Transverse colon (tissue), 4 donors: ENCODE results near the gene DHRS12. TPM values are rescaled to one million over a fixed set of nuclear protein-coding genes. Genes with fewer than 3 reads are reported as not detected.

ENCODE experiments used
- DNase-seq: peaks from one replicate; pipeline ENCODE4 v3.0.0-alpha.2; 2019
- H3K27ac ChIP-seq, 4 donors: fragments of 200-600 bp; sonication (generic); 2 replicates each; pipeline ENCODE4 v1.5.1; 2016 to 2018; ENCODE audit warnings: inconsistent platforms in 4 of 4
- H3K27me3 ChIP-seq: fragments of 200-600 bp; sonication (generic); 2 replicates; pipeline ENCODE4 v1.5.1; 2017; ENCODE audit warnings: inconsistent platforms
- H3K36me3 ChIP-seq, 4 donors: fragments of 200-600 bp; sonication (generic); 2 replicates each; pipeline ENCODE4 v1.5.1; 2017 to 2019; ENCODE audit warnings: inconsistent platforms in 4 of 4
- H3K4me1 ChIP-seq, 4 donors: fragments of 200-600 bp; sonication (generic); 2 replicates each; pipeline ENCODE4 v1.5.1; 2017 to 2020; ENCODE audit warnings: inconsistent platforms in 4 of 4
- H3K4me3 ChIP-seq, 4 donors: fragments of 200-600 bp; sonication (generic); 1 replicate in 1 of 4; 2 replicates in 3 of 4; pipeline versions ENCODE4 v1.5.1 to v1.6.1; 2017 to 2019; ENCODE audit warnings: inconsistent platforms in 4 of 4
- H3K9me3 ChIP-seq, 2 donors: fragments of 200-600 bp; sonication (generic); 2 replicates each; pipeline ENCODE4 v1.5.1; 2017 to 2019; ENCODE audit warnings: inconsistent platforms in 2 of 2
- CTCF ChIP-seq, 5 experiments: fragments of 200-600 bp in 3 of 5; fragments of 450-650 bp in 2 of 5; sonication (generic) in 3 of 5; IDR thresholded peaks; 1 replicate in 2 of 5; 2 replicates in 3 of 5; pipeline ENCODE4 v1.5.1; 2016 to 2017; ENCODE audit warnings: antibody characterized with exemption in 5 of 5, inconsistent platforms in 3 of 5, mild to moderate bottlenecking in 2 of 5, moderate library complexity in 1 of 5
- EP300 ChIP-seq: sonication (generic); formaldehyde crosslinking; IDR thresholded peaks from one replicate; pipeline ENCODE4 v1.6.1; 2017; ENCODE audit warnings: antibody characterized with exemption, low read depth
- POLR2A ChIP-seq: fragments of 450-650 bp; IDR thresholded peaks from one replicate; pipeline ENCODE4 v1.6.1; 2016; ENCODE audit warnings: antibody characterized with exemption, mild to moderate bottlenecking, moderate library complexity
- POLR2AphosphoS5 ChIP-seq, 3 donors: sonication (generic); formaldehyde crosslinking; IDR thresholded peaks; one replicate each; pipeline ENCODE4 v1.6.1; 2016; ENCODE audit warnings: antibody characterized with exemption in 3 of 3
- WGBS, 2 donors: methylation state at CpG; one replicate each; pipeline ENCODE4 v1.1.5; 2018; ENCODE audit warnings: low coverage in 1 of 2; 5-methylcytosine and 5-hydroxymethylcytosine counted together
- in situ Hi-C, 4 donors: fragments of 200-750 bp; cut with MboI; loops; one replicate each; pipeline versions ENCODE4 v1.15.0 to v1.15.1; 2017; ENCODE audit warnings: low sequenced_read_pairs in 3 of 4, low pct_ligation_motif_present in 1 of 4, low pct_unique_long_range_greater_than_20kb in 1 of 4
- intact Hi-C: fragments of 100-400 bp; cut with DNase I; formaldehyde crosslinking; loops from one replicate; pipeline ENCODE4 v1.15.1; 2023; ENCODE audit warnings: low total_unique reads
- total RNA-seq, 4 donors: library from RNA; depleted of rRNA; stranded (reverse); fragments of >200 nt; gene quantifications; one replicate each; pipeline ENCODE4 v1.1.0, GENCODE V29; 2016

Gene DHRS12
- total RNA-seq, 4 donors from 2014 or later = 5.2 to 17.8 (median 13.5) TPM

GRCh38 chr13:51783428-51784094, 20.4 kb downstream of the DHRS12 start:
- no peaks in the 10 kb centered on the region for H3K36me3 ChIP-seq
- H3K4me3 ChIP-seq = no peak overlapping the region
- H3K4me1 ChIP-seq = peaks cover 0 to 34% (median 8%) of the 10 kb centered on the region in 4 donors
- H3K27ac ChIP-seq = no peak overlapping the region
- WGBS, 2 donors = 64 to 68% methylated on average over 9 of the region's 9 CpGs
- no peak for TF ChIP-seq POLR2A
- TF ChIP-seq EP300 = no peak
- TF ChIP-seq CTCF (IDR thresholded peaks at IDR 0.05) = no peak
- TF ChIP-seq POLR2AphosphoS5 (IDR thresholded peaks at IDR 0.05) = no peak
- DNase-seq = no peak
- intact Hi-C loops = no loop called here
- in situ Hi-C loops = loop anchor here in 2 of 4 donors (25.0 kb wide), 2 partner anchors 196 to 346 kb away; partner anchors contain the start of gene WDFY2 (in 1 of the 2)
- H3K9me3 ChIP-seq = no peaks in the 10 kb centered on the region
- H3K27me3 ChIP-seq = no peaks in the 10 kb centered on the region

- no peak overlapping the region for H3K4me3 ChIP-seq
- no peak overlapping the region for H3K27ac ChIP-seq
- 59 to 77% methylated on average over 6 to 15 of the region's 15 CpGs for WGBS, 2 donors
- no peaks in the 10 kb centered on the region for H3K27me3 ChIP-seq
- in situ Hi-C loops = loop anchor here in 2 of 4 donors (25.0 kb wide), 2 partner anchors 195 to 345 kb away; partner anchors contain the start of gene WDFY2 (in 1 of the 2)
- peaks cover 0 to 32% (median 8%) of the 10 kb centered on the region in 4 donors for H3K4me1 ChIP-seq
- no peaks in the 10 kb centered on the region for H3K36me3 ChIP-seq
- H3K9me3 ChIP-seq = no peaks in the 10 kb centered on the region
- intact Hi-C loops = no loop called here
- TF ChIP-seq CTCF (IDR thresholded peaks at IDR 0.05) (no peak), EP300 (no peak), POLR2AphosphoS5 (IDR thresholded peaks at IDR 0.05) (no peak), POLR2A (no peak)
- no peak for DNase-seq
These were observed 21.8 kb downstream of the DHRS12 start for GRCh38 chr13:51782026-51782710.

DNA sequence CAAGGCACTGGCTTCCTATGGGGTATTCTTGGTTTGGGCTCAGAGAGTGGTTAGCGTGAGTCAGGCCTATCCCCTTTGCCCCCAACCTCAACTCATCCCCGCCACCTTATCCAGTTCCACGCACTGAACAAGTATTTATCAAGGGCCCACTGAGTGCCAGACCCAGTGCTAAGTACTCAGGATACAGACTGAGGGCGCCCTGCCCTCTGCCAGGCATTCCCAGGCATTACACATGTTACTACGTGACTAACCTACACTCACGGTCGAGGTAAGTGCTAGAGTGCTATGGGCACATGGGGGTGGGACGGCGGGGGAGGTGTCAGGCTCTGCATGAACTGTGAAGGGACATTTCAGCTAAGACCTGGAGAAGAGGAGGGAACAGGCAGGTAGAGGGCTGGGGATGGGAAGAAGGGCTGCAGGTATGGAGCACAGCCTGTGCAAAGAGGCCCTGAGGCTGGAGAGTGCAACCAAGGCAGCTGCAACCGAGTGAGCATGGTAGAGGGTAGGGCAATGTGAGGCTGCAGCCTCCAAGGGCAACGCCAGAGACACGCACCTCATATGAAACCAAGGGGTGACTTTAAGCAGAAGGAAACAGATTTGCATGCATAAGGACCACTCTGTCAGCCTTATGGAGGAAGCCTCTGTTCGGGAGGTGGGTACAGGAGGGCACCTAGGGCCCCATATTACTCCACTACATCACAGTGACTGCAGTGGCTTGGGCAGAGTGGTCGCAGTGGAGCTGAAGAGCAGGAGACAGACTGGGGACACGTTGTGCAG, 22.5 kb downstream of the DHRS12 start:
- intact Hi-C loops = no loop called here
- H3K27me3 ChIP-seq = no peaks in the 10 kb centered on the region
- TF ChIP-seq POLR2AphosphoS5 (IDR thresholded peaks at IDR 0.05) (no peak), CTCF (IDR thresholded peaks at IDR 0.05) (peak in 1 of 5 experiments; percentile 27), POLR2A (no peak)
- 74 to 75% methylated on average over 9 to 15 of the region's 15 CpGs for WGBS, 2 donors
- no peaks in the 10 kb centered on the region for H3K9me3 ChIP-seq
- H3K27ac ChIP-seq = no peak overlapping the region
- no peak for DNase-seq
- H3K4me1 ChIP-seq = peaks cover 0 to 26% (median 6%) of the 10 kb centered on the region in 4 donors
- in situ Hi-C loops = loop anchor here in 2 of 4 donors (25.0 kb wide), 2 partner anchors 194 to 344 kb away; partner anchors contain the start of gene WDFY2 (in 1 of the 2)
- no peaks in the 10 kb centered on the region for H3K36me3 ChIP-seq
- H3K4me3 ChIP-seq = no peak overlapping the region

DNA sequence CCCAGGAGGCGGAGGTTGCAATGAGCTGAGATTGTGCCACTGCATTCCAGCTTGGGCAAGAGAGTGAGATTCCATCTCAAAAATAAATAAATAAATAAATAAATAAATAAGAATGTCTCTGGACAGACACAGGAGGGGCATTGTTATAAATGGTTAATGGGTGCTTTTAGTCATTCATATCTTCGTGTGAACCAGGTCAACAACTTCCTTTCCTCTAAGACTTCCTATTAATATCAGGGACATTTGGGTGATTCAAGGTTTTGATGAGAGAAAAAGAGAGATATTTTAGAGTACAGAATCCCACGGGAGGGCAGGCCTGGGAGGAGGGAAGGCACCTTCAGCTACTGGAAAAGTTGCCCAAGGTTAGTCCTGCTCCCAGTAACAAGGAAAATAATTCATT, 23.9 kb downstream of the DHRS12 start:
- no peak for DNase-seq
- intact Hi-C loops (no loop called here), in situ Hi-C loops (loop anchor here in 2 of 4 donors (25.0 kb wide), 2 partner anchors 193 to 343 kb away; partner anchors contain the start of gene WDFY2 (in 1 of the 2))
- H3K4me1 ChIP-seq = peaks cover 0 to 18% (median 2%) of the 10 kb centered on the region in 4 donors
- no peaks in the 10 kb centered on the region for H3K36me3 ChIP-seq
- no peaks in the 10 kb centered on the region for H3K27me3 ChIP-seq
- WGBS, 2 donors = 77 to 80% methylated on average over 3 of the region's 3 CpGs
- no peak for TF ChIP-seq EP300
- TF ChIP-seq POLR2A = no peak
- no peak for TF ChIP-seq CTCF (IDR thresholded peaks at IDR 0.05)
- TF ChIP-seq POLR2AphosphoS5 (IDR thresholded peaks at IDR 0.05) = no peak
- no peak overlapping the region for H3K27ac ChIP-seq
- H3K4me3 ChIP-seq = no peak overlapping the region
- no peaks in the 10 kb centered on the region for H3K9me3 ChIP-seq
